DOHH2 (cell line): ENCODE data around the gene LAMB3.

ENCODE experiments used
- H3F3A ChIP-seq: fragments of 200-600 bp; sonication (generic), shearing (Covaris generic); 2 replicates; pipeline ENCODE4 v1.6.0; 2016; ENCODE audit warnings: antibody characterized with exemption, mild to moderate bottlenecking; ENCODE audit not compliant: control insufficient read depth, insufficient read depth
- H3K27ac ChIP-seq: fragments of 200-600 bp; sonication (generic); 2 replicates; pipeline ENCODE4 v1.5.1; 2014; ENCODE audit warnings: low read depth, mild to moderate bottlenecking, low read length, moderate library complexity
- H3K27me3 ChIP-seq: fragments of 200-600 bp; sonication (generic); 2 replicates; pipeline ENCODE4 v1.6.1; 2014; ENCODE audit warnings: mild to moderate bottlenecking, low read length, mixed read lengths; ENCODE audit not compliant: control insufficient read depth
- H3K36me3 ChIP-seq: fragments of 200-600 bp; sonication (generic); 2 replicates; pipeline ENCODE4 v1.6.1; 2014; ENCODE audit warnings: mild to moderate bottlenecking, low read length, moderate library complexity, mixed read lengths; ENCODE audit not compliant: control insufficient read depth
- H3K4me1 ChIP-seq: fragments of 200-600 bp; sonication (generic); 2 replicates; pipeline ENCODE4 v1.6.1; 2014; ENCODE audit warnings: mild to moderate bottlenecking, low read length, mixed read lengths; ENCODE audit not compliant: control insufficient read depth
- H3K4me2 ChIP-seq: fragments of 200-600 bp; sonication (generic); 2 replicates; pipeline ENCODE4 v1.6.0; 2014; ENCODE audit warnings: mild to moderate bottlenecking, low read length, moderate library complexity
- H3K4me3 ChIP-seq: fragments of 200-600 bp; sonication (generic); 2 replicates; pipeline ENCODE4 v1.5.1; 2014; ENCODE audit warnings: mild to moderate bottlenecking, low read length, mixed read lengths
- H3K79me2 ChIP-seq: fragments of 200-600 bp; sonication (generic); 2 replicates; pipeline ENCODE4 v1.6.1; 2014; ENCODE audit warnings: mild to moderate bottlenecking, low read length, mixed read lengths; ENCODE audit not compliant: control insufficient read depth
- H3K9me2 ChIP-seq: fragments of 200-600 bp; sonication (generic); replicated peaks from 2 replicates; pipeline ENCODE4 v1.6.1; 2014; ENCODE audit warnings: mild to moderate bottlenecking, low read length, mixed read lengths; ENCODE audit not compliant: control insufficient read depth
- H3K9me3 ChIP-seq: fragments of 200-600 bp; sonication (generic); 2 replicates; pipeline ENCODE4 v1.6.1; 2014; ENCODE audit warnings: antibody characterized with exemption, low read length, mixed read lengths; ENCODE audit not compliant: control insufficient read depth, insufficient read depth
- H4K20me1 ChIP-seq: fragments of 200-600 bp; sonication (generic); 2 replicates; pipeline ENCODE4 v1.6.0; 2014; ENCODE audit warnings: low read depth, mild to moderate bottlenecking, antibody characterized with exemption, low read length, moderate library complexity; ENCODE audit not compliant: control insufficient read depth, insufficient read depth
- EZH2phosphoT487 ChIP-seq: fragments of 200-600 bp; sonication (generic); IDR thresholded peaks from 2 replicates; pipeline ENCODE4 v1.6.1; 2017; ENCODE audit warnings: borderline replicate concordance, mild to moderate bottlenecking, antibody characterized with exemption, low read length, moderate library complexity, mixed read lengths
- TF ChIP-seq, protein P1 (sequence below): fragments of 200-600 bp; sonication (generic); IDR thresholded peaks from one replicate; pipeline ENCODE4 v1.5.1; 2014; ENCODE audit warnings: antibody characterized with exemption, mild to moderate bottlenecking, low read depth, low read length; ENCODE audit not compliant: poor library complexity, severe bottlenecking

Gene LAMB3

DNA sequence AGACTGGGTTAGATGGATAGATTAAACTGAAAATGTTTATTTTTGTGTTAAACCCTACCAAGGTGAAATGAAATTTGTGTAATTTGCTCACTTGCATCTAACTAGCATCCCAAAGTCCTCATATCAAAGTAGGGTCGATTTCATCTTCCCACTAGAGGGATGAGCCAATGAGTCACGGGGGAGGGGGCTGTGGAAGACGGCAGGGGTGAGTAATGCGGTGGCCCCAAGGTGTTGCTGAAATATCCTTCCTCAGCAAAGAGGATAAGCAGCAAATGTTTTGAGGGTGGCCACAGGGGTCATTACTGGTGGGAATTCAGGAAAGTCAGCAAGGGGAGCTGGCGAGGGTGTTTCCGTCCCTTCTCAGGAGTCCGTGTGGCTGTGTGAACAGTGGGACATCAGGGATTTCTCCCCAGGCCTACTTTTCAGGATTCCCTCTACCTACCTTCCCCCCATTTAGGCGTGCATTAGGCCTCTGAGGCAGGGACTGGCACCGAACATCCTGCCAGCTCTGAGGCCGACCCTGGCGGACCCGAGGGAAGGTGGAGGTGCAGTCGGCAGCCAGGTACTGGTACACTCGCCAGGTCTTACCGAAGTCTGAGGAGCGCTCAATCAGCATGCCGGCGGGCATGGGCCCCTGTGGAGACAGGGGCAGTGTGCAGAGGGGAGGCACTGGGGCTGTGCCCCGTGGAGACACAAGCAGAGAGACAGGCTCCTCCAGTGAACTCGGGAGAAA is 18.1 kb downstream of the LAMB3 start:
- H3K27ac ChIP-seq: no peak overlapping the region
- no peaks in the 10 kb centered on the region for H3K36me3 ChIP-seq
- no peak overlapping the region for H3K4me2 ChIP-seq

DNA sequence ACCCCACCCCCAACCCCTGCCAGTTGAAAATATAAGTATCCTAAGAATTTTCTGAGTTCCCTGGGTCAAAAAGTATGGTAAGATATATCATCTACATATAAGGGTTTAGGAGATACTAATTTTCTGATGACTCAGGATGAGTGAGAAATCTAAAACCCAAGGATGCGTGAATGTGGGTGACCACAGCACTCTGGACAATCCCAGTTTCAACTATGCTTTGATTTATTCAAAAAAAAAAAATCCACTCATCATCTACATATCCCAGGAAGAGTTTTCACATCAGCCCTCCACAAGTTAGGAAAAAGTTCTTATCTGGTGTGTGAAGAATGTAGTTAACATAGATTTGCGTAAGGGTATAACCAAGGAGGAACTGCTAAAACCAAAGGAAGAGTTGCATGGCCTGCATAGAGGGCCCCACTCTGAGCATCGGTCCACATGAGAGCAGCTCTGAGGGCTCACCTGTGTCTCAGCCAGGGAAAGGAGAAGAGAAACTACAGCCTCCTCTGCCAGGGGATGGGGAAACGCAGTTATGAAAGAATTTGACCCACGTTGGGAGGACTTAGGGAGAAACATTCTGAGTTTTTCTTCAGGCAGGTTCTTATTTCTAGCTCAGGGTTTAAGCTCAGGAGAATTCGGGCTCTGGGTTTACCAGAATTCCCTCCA is 18.8 kb downstream of the LAMB3 start:
- no peaks in the 10 kb centered on the region for H4K20me1 ChIP-seq
- TF ChIP-seq, protein P1, sequence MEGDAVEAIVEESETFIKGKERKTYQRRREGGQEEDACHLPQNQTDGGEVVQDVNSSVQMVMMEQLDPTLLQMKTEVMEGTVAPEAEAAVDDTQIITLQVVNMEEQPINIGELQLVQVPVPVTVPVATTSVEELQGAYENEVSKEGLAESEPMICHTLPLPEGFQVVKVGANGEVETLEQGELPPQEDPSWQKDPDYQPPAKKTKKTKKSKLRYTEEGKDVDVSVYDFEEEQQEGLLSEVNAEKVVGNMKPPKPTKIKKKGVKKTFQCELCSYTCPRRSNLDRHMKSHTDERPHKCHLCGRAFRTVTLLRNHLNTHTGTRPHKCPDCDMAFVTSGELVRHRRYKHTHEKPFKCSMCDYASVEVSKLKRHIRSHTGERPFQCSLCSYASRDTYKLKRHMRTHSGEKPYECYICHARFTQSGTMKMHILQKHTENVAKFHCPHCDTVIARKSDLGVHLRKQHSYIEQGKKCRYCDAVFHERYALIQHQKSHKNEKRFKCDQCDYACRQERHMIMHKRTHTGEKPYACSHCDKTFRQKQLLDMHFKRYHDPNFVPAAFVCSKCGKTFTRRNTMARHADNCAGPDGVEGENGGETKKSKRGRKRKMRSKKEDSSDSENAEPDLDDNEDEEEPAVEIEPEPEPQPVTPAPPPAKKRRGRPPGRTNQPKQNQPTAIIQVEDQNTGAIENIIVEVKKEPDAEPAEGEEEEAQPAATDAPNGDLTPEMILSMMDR: no peak
- no peak for TF ChIP-seq EZH2phosphoT487
- no peaks in the 10 kb centered on the region for H3F3A ChIP-seq
- no peaks in the 10 kb centered on the region for H3K9me2 ChIP-seq
- no peak overlapping the region for H3K4me3 ChIP-seq
- H3K4me1 ChIP-seq: no peaks in the 10 kb centered on the region
- no peaks in the 10 kb centered on the region for H3K9me3 ChIP-seq
- H3K36me3 ChIP-seq: no peaks in the 10 kb centered on the region
- H3K27ac ChIP-seq: no peak overlapping the region
- H3K27me3 ChIP-seq: no peaks in the 10 kb centered on the region
- no peak overlapping the region for H3K4me2 ChIP-seq
- H3K79me2 ChIP-seq: no peaks in the 10 kb centered on the region

More for the DNA sequence above, 18.1 kb downstream of the LAMB3 start:
- H3K4me1 ChIP-seq: no peaks in the 10 kb centered on the region
- H3K79me2 ChIP-seq: no peaks in the 10 kb centered on the region
- no peak overlapping the region for H3K4me3 ChIP-seq
- H3K9me3 ChIP-seq: no peaks in the 10 kb centered on the region
- H3F3A ChIP-seq: no peaks in the 10 kb centered on the region
- TF ChIP-seq EZH2phosphoT487: no peak
- no peaks in the 10 kb centered on the region for H3K27me3 ChIP-seq
- H4K20me1 ChIP-seq: no peaks in the 10 kb centered on the region
- no peaks in the 10 kb centered on the region for H3K9me2 ChIP-seq

DNA sequence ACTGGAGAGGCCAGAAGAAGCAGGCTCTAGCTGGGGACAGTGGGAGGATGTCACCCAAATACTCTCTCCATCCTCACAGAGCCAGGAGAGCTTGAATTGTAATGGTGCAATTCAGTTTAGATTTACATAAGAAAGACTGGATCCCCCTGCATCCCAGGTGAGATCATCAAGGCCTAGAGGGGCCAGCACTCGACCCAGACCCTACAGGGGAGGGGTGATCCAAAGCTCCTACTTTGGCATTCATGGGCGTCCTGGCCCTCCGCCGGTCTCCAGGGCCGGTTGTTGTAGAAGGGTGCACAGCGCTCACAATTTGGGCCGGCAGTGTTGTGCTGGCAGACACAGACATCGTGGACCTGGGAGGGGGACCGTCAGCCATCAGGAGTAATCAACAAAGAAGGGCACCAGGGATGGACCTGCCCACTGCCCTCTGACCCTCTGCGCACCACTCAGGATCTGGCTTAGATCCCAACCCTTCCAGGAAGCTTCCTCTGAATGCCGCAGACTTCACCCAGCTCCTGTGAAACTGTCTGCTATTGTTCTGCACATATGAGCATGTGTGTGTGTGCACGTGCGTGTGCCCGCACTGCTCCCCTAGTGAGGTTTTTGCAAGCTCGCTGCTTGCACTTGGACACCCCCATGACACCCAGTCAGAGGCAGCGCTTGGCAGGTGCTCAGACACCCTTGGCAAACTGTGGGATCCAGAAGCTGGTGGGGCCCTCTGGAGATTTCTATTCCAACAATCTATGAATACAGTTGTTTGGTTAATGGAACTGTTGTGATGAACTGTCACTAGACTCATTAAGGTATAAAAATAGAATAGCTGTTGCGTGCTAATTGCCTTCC is 21.6 kb downstream of the LAMB3 start:
- Histone ChIP-seq H3K9me2 (no peaks in the 10 kb centered on the region), H3K4me2 (no peak overlapping the region), H3F3A (no peaks in the 10 kb centered on the region), H4K20me1 (no peaks in the 10 kb centered on the region), H3K9me3 (no peaks in the 10 kb centered on the region), H3K4me1 (no peaks in the 10 kb centered on the region), H3K27ac (no peak overlapping the region), H3K4me3 (no peak overlapping the region), H3K36me3 (no peaks in the 10 kb centered on the region), H3K79me2 (no peaks in the 10 kb centered on the region), H3K27me3 (no peaks in the 10 kb centered on the region)
- TF ChIP-seq EZH2phosphoT487: no peak
- TF ChIP-seq, protein P1: no peak
